ENCODE measurements around the gene NAT14.

The NAT14 gene

GRCh38 chr19:55459551-55459949, 25.4 kb upstream of the NAT14 start:
- H3K79me2 ChIP-seq (ENCODE audit: low read length), result peaks cover 4% of the 10 kb centered on the region; the same call in 1 of the 2 replicates
- H3F3A ChIP-seq (ENCODE audit: insufficient read depth, low read length), result 0 out of 2 replicates have a peak, but pooled peaks cover 4% of the 10 kb centered on the region
- H3K4me2 ChIP-seq (ENCODE audit: low read depth, low read length), result no peak overlapping the region
- 0 out of 2 replicates have a peak, but pooled peaks cover 5% of the 10 kb centered on the region for H3K4me1 ChIP-seq (ENCODE audit: low read length)
- H3K27ac ChIP-seq (ENCODE audit: low read length), result no peak overlapping the region
- H2AFZ ChIP-seq (ENCODE audit: low read length), result no peak overlapping the region
- no peaks in the 10 kb centered on the region for H4K20me1 ChIP-seq (ENCODE audit: insufficient read depth, low read length)
- no peaks in the 10 kb centered on the region for H3K36me3 ChIP-seq (replicated peaks; ENCODE audit: insufficient read depth, low read length)
- no peak for TF ChIP-seq CTCF (IDR thresholded peaks at IDR 0.05; ENCODE audit: low read length)
- no peak for TF ChIP-seq EZH2 (optimal IDR thresholded peaks at IDR 0.05; ENCODE audit: low read depth, low read length)
- no peak for TF ChIP-seq EZH2phosphoT487 (IDR thresholded peaks at IDR 0.05; ENCODE audit: low read length)
- H3K4me3 ChIP-seq (ENCODE audit: low read length), result no peak overlapping the region
- H3K9ac ChIP-seq (ENCODE audit: low read length), result no peak overlapping the region
- no peaks in the 10 kb centered on the region for H3K9me3 ChIP-seq (replicated peaks; ENCODE audit: insufficient read depth, low read length)
- DNase-seq, result no peak
- peaks cover 23% of the 10 kb centered on the region for H3K27me3 ChIP-seq (replicated peaks; ENCODE audit: insufficient read depth, low read length)
- H3K9me2 ChIP-seq (replicated peaks; ENCODE audit: insufficient read depth, low read length), result no peaks in the 10 kb centered on the region

- Histone ChIP-seq H4K20me1 (ENCODE audit: insufficient read depth, low read length) (no peaks in the 10 kb centered on the region), H3K79me2 (ENCODE audit: low read length) (peaks cover 4% of the 10 kb centered on the region; the same call in 1 of the 2 replicates), H3K27ac (ENCODE audit: low read length) (no peak overlapping the region), H3K9me2 (replicated peaks; ENCODE audit: insufficient read depth, low read length) (no peaks in the 10 kb centered on the region), H3F3A (ENCODE audit: insufficient read depth, low read length) (0 out of 2 replicates have a peak, but pooled peaks cover 4% of the 10 kb centered on the region), H3K36me3 (replicated peaks; ENCODE audit: insufficient read depth, low read length) (no peaks in the 10 kb centered on the region), H3K4me2 (ENCODE audit: low read depth, low read length) (no peak overlapping the region), H3K4me3 (ENCODE audit: low read length) (no peak overlapping the region), H3K9me3 (replicated peaks; ENCODE audit: insufficient read depth, low read length) (no peaks in the 10 kb centered on the region), H3K9ac (ENCODE audit: low read length) (no peak overlapping the region), H3K4me1 (ENCODE audit: low read length) (0 out of 2 replicates have a peak, but pooled peaks cover 5% of the 10 kb centered on the region), H3K27me3 (replicated peaks; ENCODE audit: insufficient read depth, low read length) (peaks cover 28% of the 10 kb centered on the region), H2AFZ (ENCODE audit: low read length) (no peak overlapping the region)
- no peak for DNase-seq
- TF ChIP-seq EZH2 (optimal IDR thresholded peaks at IDR 0.05; ENCODE audit: low read depth, low read length) (no peak), EZH2phosphoT487 (IDR thresholded peaks at IDR 0.05; ENCODE audit: low read length) (no peak), CTCF (IDR thresholded peaks at IDR 0.05; ENCODE audit: low read length) (no peak)
Observed at GRCh38 chr19:55459950-55460657, 24.9 kb upstream of the NAT14 start.

GRCh38 chr19:55460670-55461258, 24.2 kb upstream of the NAT14 start:
- no peaks in the 10 kb centered on the region for H3K9me2 ChIP-seq (replicated peaks; ENCODE audit: insufficient read depth, low read length)
- peak overlapping the region; percentile 87 for H3K4me3 ChIP-seq (ENCODE audit: low read length)
- H3K9me3 ChIP-seq (replicated peaks; ENCODE audit: insufficient read depth, low read length), result no peaks in the 10 kb centered on the region
- H3K9ac ChIP-seq (ENCODE audit: low read length), result peak overlapping the region; percentile 84
- peaks cover 4% of the 10 kb centered on the region; the same call in 1 of the 2 replicates for H3K79me2 ChIP-seq (ENCODE audit: low read length)
- no peak for TF ChIP-seq EZH2phosphoT487 (IDR thresholded peaks at IDR 0.05; ENCODE audit: low read length)
- no peak for TF ChIP-seq CTCF (IDR thresholded peaks at IDR 0.05; ENCODE audit: low read length)
- no peak for TF ChIP-seq EZH2 (optimal IDR thresholded peaks at IDR 0.05; ENCODE audit: low read depth, low read length)
- no peak for DNase-seq
- 0 out of 2 replicates have a peak, but pooled peaks cover 4% of the 10 kb centered on the region for H3F3A ChIP-seq (ENCODE audit: insufficient read depth, low read length)
- H3K4me2 ChIP-seq (ENCODE audit: low read depth, low read length), result peak overlapping the region; percentile 94
- peak overlapping the region; percentile 84 for H2AFZ ChIP-seq (ENCODE audit: low read length)
- H3K36me3 ChIP-seq (replicated peaks; ENCODE audit: insufficient read depth, low read length), result no peaks in the 10 kb centered on the region
- H3K27me3 ChIP-seq (replicated peaks; ENCODE audit: insufficient read depth, low read length), result peaks cover 34% of the 10 kb centered on the region
- no peak overlapping the region for H3K27ac ChIP-seq (ENCODE audit: low read length)
- H3K4me1 ChIP-seq (ENCODE audit: low read length), result 0 out of 2 replicates have a peak, but pooled peaks cover 5% of the 10 kb centered on the region
- H4K20me1 ChIP-seq (ENCODE audit: insufficient read depth, low read length), result no peaks in the 10 kb centered on the region

Measured in MM.1S (cell line).